GM12878 (cell line): Measurements from ENCODE around the gene SPINDOC.

Experiments
- CTCF ChIP-seq, 3 experiments: IDR thresholded peaks in 2 of 3; conservative IDR thresholded peaks in 1 of 3; 2 replicates each; pipeline ENCODE4 v1.5.1; 2011; ENCODE audit warnings: low read depth in 3 of 3, low read length in 3 of 3, mild to moderate bottlenecking in 3 of 3, control low read depth in 2 of 3, moderate library complexity in 2 of 3, inconsistent platforms in 1 of 3, mixed read lengths in 1 of 3; ENCODE audit not compliant: control insufficient read depth in 2 of 3, insufficient read depth in 1 of 3; ENCODE audit errors: extremely low read depth in 1 of 3
- PRDM15 ChIP-seq: fragments of 450-650 bp; formaldehyde crosslinking; IDR thresholded peaks from 2 replicates; pipeline ENCODE4 v1.4.0; 2020; ENCODE audit warnings: mild to moderate bottlenecking, moderate library complexity
- RAD51 ChIP-seq: fragments of 450-650 bp; IDR thresholded peaks from 2 replicates; pipeline ENCODE4 v1.6.1; 2016; ENCODE audit warnings: moderate library complexity, mild to moderate bottlenecking, inconsistent platforms
- ZNF207 ChIP-seq: fragments of 450-650 bp; IDR thresholded peaks from 2 replicates; pipeline ENCODE4 v1.6.1; 2014; ENCODE audit warnings: antibody characterized with exemption, mild to moderate bottlenecking, borderline replicate concordance

- TF ChIP-seq CTCF (IDR thresholded peaks at IDR 0.05 in 2 of 3, conservative IDR thresholded peaks at IDR 0.05 in 1 of 3; ENCODE audit: control insufficient read depth in 2 of 3, extremely low read depth in 1 of 3, insufficient read depth in 1 of 3, low read depth in 3 of 3, low read length in 3 of 3) (no peak), RAD51 (no peak), PRDM15 (no peak), ZNF207 (no peak)
Observed at GRCh38 chr11:63821411-63821810, 8.2 kb downstream of the SPINDOC start.
